Fibroblast of lung (primary cell): Measurements from ENCODE around the gene ISOC2. TPM values are rescaled to one million over a fixed set of nuclear protein-coding genes. Genes with fewer than 3 reads are reported as not detected.
A peak's percentile ranks its signal among the peaks of the same experiment; 100 is the strongest.

Experiments
- DNase-seq, 2 donors: peaks; one replicate each; pipeline versions ENCODE4 v3.0.0 to v3.0.0-alpha.2; 2010; ENCODE audit warnings: low read depth in 2 of 2
- H2AFZ ChIP-seq: 2 replicates; pipeline ENCODE4 v1.5.1; 2012; ENCODE audit warnings: low read length, control low read depth, inconsistent platforms
- H3K27ac ChIP-seq: 2 replicates; pipeline ENCODE4 v1.5.1; 2011; ENCODE audit warnings: low read length, control low read depth; ENCODE audit not compliant: insufficient read depth
- H3K27me3 ChIP-seq: 2 replicates; pipeline ENCODE4 v1.5.1; 2011; ENCODE audit warnings: mild to moderate bottlenecking, low read length; ENCODE audit not compliant: control insufficient read depth, insufficient read depth
- H3K36me3 ChIP-seq: 2 replicates; pipeline ENCODE4 v1.5.1; 2011; ENCODE audit warnings: low read length; ENCODE audit not compliant: control insufficient read depth, insufficient read depth
- H3K4me1 ChIP-seq: 2 replicates; pipeline ENCODE4 v1.5.1; 2011; ENCODE audit warnings: low read length; ENCODE audit not compliant: control insufficient read depth, insufficient read depth; ENCODE audit errors: extremely low read depth
- H3K4me2 ChIP-seq: 2 replicates; pipeline ENCODE4 v1.5.1; 2011; ENCODE audit warnings: low read length, control low read depth; ENCODE audit not compliant: insufficient read depth; ENCODE audit errors: extremely low read depth
- H3K4me3 ChIP-seq, 4 experiments: fragments of 200-600 bp in 1 of 4; sonication (generic) in 1 of 4; replicated peaks in 1 of 4; 2 replicates each; pipeline ENCODE4 v1.5.1; 2011 to 2016; ENCODE audit warnings: low read length in 4 of 4, low read depth in 3 of 4, mild to moderate bottlenecking in 3 of 4, control low read depth in 2 of 4, inconsistent platforms in 1 of 4, mixed read lengths in 1 of 4; ENCODE audit not compliant: insufficient read depth in 1 of 4; ENCODE audit errors: control extremely low read depth in 1 of 4
- H3K79me2 ChIP-seq: 2 replicates; pipeline ENCODE4 v1.5.1; 2012; ENCODE audit warnings: mild to moderate bottlenecking, low read length, inconsistent platforms; ENCODE audit not compliant: control insufficient read depth, insufficient read depth
- H3K9ac ChIP-seq: 2 replicates; pipeline ENCODE4 v1.5.1; 2011; ENCODE audit warnings: mild to moderate bottlenecking, low read length, control low read depth; ENCODE audit not compliant: insufficient read depth
- H3K9me3 ChIP-seq: 2 replicates; pipeline ENCODE4 v1.5.1; 2012; ENCODE audit warnings: low read depth, low read length; ENCODE audit not compliant: control insufficient read depth, insufficient read depth
- H4K20me1 ChIP-seq: 2 replicates; pipeline ENCODE4 v1.5.1; 2011; ENCODE audit warnings: low read length; ENCODE audit not compliant: control insufficient read depth, insufficient read depth; ENCODE audit errors: extremely low read depth
- EZH2 ChIP-seq: IDR thresholded peaks from 2 replicates; pipeline ENCODE4 v1.5.1; 2012; ENCODE audit warnings: low read length, control low read depth, mild to moderate bottlenecking; ENCODE audit errors: missing control alignments
- polyA plus RNA-seq, 2 donors: library from polyadenylated mRNA; depleted of rRNA in 1 of 2; stranded (reverse) in 1 of 2; unstranded in 1 of 2; fragments of >200 nt; gene quantifications; 2 replicates each; pipeline ENCODE4 v1.2.1, GENCODE V29; 2011 to 2012; ENCODE audit warnings: missing spikeins in 1 of 2
- total RNA-seq: library from RNA; depleted of rRNA; stranded (reverse); fragments of >200 nt; gene quantifications from 2 replicates; pipeline ENCODE4 v1.2.1, GENCODE V29; 2014
- TF ChIP-seq, protein P1 (sequence below), 2 donors: IDR thresholded peaks in 1 of 2; conservative IDR thresholded peaks in 1 of 2; 1 replicate in 1 of 2; 2 replicates in 1 of 2; pipeline ENCODE4 v1.5.1; 2011 to 2012; ENCODE audit warnings: low read length in 2 of 2, control low read depth in 1 of 2, inconsistent platforms in 1 of 2, low read depth in 1 of 2, mild to moderate bottlenecking in 1 of 2

Gene ISOC2
- total and polyA plus RNA-seq, 2 donors (not counting 1 experiment from before 2014, with no cell fraction given), result 24.8 to 35.5 TPM

DNA sequence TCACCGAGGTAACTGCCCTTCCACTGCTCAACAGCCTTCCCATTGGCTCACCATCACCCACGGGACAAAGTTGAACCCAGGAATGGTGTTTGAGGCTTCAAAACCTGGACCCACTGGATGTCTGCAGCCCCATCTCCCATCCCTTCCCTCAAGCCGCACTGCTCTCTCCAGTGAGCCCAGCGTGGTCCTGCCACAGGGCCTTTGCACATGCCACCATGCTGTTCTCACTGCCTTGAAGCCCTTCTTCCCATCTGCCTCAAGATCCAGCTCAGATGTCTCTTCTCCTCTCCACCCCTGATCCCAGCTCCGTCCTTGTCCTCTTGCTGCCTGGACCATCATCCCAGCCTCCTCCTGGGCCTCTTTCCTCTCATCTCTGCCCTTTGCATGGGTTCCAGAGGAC is 22.4 kb downstream of the ISOC2 start:
- no peak for DNase-seq
- Histone ChIP-seq H3K4me3 (no peak overlapping the region), H3K27me3 (peaks cover 32% of the 10 kb centered on the region), H3K9ac (no peak overlapping the region), H3K4me1 (no peaks in the 10 kb centered on the region), H3K36me3 (no peaks in the 10 kb centered on the region), H3K79me2 (no peaks in the 10 kb centered on the region), H3K9me3 (no peaks in the 10 kb centered on the region), H4K20me1 (no peaks in the 10 kb centered on the region), H2AFZ (no peak overlapping the region), H3K4me2 (no peak overlapping the region), H3K27ac (no peak overlapping the region)
- TF ChIP-seq EZH2, result no peak
- TF ChIP-seq, protein P1, sequence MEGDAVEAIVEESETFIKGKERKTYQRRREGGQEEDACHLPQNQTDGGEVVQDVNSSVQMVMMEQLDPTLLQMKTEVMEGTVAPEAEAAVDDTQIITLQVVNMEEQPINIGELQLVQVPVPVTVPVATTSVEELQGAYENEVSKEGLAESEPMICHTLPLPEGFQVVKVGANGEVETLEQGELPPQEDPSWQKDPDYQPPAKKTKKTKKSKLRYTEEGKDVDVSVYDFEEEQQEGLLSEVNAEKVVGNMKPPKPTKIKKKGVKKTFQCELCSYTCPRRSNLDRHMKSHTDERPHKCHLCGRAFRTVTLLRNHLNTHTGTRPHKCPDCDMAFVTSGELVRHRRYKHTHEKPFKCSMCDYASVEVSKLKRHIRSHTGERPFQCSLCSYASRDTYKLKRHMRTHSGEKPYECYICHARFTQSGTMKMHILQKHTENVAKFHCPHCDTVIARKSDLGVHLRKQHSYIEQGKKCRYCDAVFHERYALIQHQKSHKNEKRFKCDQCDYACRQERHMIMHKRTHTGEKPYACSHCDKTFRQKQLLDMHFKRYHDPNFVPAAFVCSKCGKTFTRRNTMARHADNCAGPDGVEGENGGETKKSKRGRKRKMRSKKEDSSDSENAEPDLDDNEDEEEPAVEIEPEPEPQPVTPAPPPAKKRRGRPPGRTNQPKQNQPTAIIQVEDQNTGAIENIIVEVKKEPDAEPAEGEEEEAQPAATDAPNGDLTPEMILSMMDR (conservative IDR thresholded peaks at IDR 0.05 in 1 of 2, IDR thresholded peaks at IDR 0.05 in 1 of 2; ENCODE audit: low read depth in 1 of 2, low read length in 2 of 2), result no peak

DNA sequence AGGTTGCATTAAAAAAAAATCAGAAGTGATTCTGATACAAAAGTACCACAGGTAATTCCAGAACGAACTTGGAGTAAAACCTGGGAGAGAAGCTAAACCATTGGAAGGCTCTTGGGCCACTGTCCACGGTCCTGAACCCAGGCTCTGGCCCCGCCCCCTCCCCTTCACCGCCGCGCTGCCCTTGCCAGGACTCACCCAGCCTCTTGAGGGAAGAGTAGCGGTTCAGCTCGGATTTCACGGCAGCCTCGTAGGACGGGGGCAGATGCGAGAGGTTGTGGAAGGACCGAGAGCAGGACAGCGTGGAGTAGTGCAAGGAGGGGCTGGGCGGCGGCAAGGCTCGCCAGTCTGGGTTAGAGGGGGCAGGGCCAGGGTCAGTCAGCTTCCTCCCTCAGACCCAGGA is 24.0 kb downstream of the ISOC2 start:
- DNase-seq, result peak; percentile 56 to 63
- Histone ChIP-seq H3K4me2 (no peak overlapping the region), H2AFZ (no peak overlapping the region), H3K4me3 (no peak overlapping the region), H3K9ac (no peak overlapping the region), H3K4me1 (no peaks in the 10 kb centered on the region), H3K79me2 (no peaks in the 10 kb centered on the region), H3K9me3 (no peaks in the 10 kb centered on the region), H3K36me3 (no peaks in the 10 kb centered on the region), H3K27ac (no peak overlapping the region), H4K20me1 (no peaks in the 10 kb centered on the region), H3K27me3 (peaks cover 22% of the 10 kb centered on the region)
- TF ChIP-seq, protein P1 (conservative IDR thresholded peaks at IDR 0.05 in 1 of 2, IDR thresholded peaks at IDR 0.05 in 1 of 2; ENCODE audit: low read depth in 1 of 2, low read length in 2 of 2), result no peak
- no peak for TF ChIP-seq EZH2

DNA sequence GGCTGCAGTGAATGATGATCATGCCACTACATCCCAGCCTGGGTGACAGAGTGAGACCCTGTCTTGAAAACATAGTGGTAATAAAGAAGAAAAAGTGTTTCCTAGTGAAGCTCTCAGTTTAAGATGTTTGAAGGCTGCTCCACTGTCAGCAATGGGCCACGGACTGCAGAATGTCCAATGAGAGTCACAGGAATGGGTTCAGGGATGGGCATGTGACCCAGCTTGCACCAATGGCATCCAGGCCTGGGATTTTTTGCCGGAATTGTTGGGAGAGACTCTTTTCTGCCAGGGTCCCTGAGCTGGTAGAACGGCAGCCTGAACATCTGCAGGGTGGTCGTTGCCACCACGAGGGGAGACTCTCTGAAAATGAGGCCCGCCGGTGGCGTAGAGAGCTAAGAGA is 24.6 kb downstream of the ISOC2 start:
- TF ChIP-seq, protein P1 (conservative IDR thresholded peaks at IDR 0.05 in 1 of 2, IDR thresholded peaks at IDR 0.05 in 1 of 2; ENCODE audit: low read depth in 1 of 2, low read length in 2 of 2), result no peak
- TF ChIP-seq EZH2, result no peak
- H3K36me3 ChIP-seq, result no peaks in the 10 kb centered on the region
- H3K4me1 ChIP-seq, result no peaks in the 10 kb centered on the region
- H4K20me1 ChIP-seq, result no peaks in the 10 kb centered on the region
- H3K27ac ChIP-seq, result no peak overlapping the region
- H3K9ac ChIP-seq, result no peak overlapping the region
- H3K79me2 ChIP-seq, result no peaks in the 10 kb centered on the region
- H3K4me3 ChIP-seq, result no peak overlapping the region
- DNase-seq, result no peak
- H3K27me3 ChIP-seq, result peaks cover 20% of the 10 kb centered on the region
- no peak overlapping the region for H2AFZ ChIP-seq
- no peaks in the 10 kb centered on the region for H3K9me3 ChIP-seq
- no peak overlapping the region for H3K4me2 ChIP-seq
